Adrenal gland (tissue), 12 donors: ENCODE measurements around the gene RAP1A. TPM values are rescaled to one million over a fixed set of nuclear protein-coding genes. Genes with fewer than 3 reads are reported as not detected.

Source experiments
- DNase-seq, 7 donors: peaks; one replicate each; pipeline ENCODE4 v3.0.0-alpha.2; 2019 to 2020
- H3K27ac ChIP-seq, 5 donors: fragments of 200-600 bp; sonication (generic) in 4 of 5; 1 replicate in 3 of 5; 2 replicates in 2 of 5; pipeline versions ENCODE4 v1.5.1 to v1.8.0; 2016 to 2020; ENCODE audit warnings: mild to moderate bottlenecking in 1 of 5
- H3K27me3 ChIP-seq: fragments of 200-600 bp; 2 replicates; pipeline ENCODE4 v1.8.0; 2021
- H3K36me3 ChIP-seq, 2 donors: fragments of 200-600 bp; replicated peaks in 1 of 2; 1 replicate in 1 of 2; 2 replicates in 1 of 2; pipeline versions ENCODE4 v1.5.1 to v1.8.0; 2018 to 2022
- H3K4me1 ChIP-seq, 2 donors: fragments of 200-600 bp; replicated peaks in 1 of 2; 1 replicate in 1 of 2; 2 replicates in 1 of 2; pipeline versions ENCODE4 v1.5.1 to v1.8.0; 2018 to 2021
- H3K4me3 ChIP-seq, 4 donors: fragments of 200-600 bp; sonication (generic) in 3 of 4; one replicate each; pipeline ENCODE4 v1.5.1; 2016 to 2018
- H3K9me3 ChIP-seq, 3 donors: fragments of 200-600 bp; sonication (generic) in 1 of 3; replicated peaks in 1 of 3; 1 replicate in 2 of 3; 2 replicates in 1 of 3; pipeline versions ENCODE4 v1.5.1 to v1.8.0; 2016 to 2021
- POLR2A ChIP-seq, 2 donors: fragments of 450-650 bp; IDR thresholded peaks; one replicate each; pipeline ENCODE4 v1.6.1; 2017; ENCODE audit warnings: antibody characterized with exemption in 2 of 2, mild to moderate bottlenecking in 2 of 2, moderate library complexity in 1 of 2
- WGBS, 4 donors: extraction: QIAGEN DNeasy Blood & Tissue Kit in 2 of 4; methylation state at CpG; one replicate each; pipeline versions ENCODE4 v1.1.5 to v1.1.7; 2013 to 2017; 5-methylcytosine and 5-hydroxymethylcytosine counted together
- intact Hi-C, 2 donors: fragments of 100-400 bp; cut with DNase I; formaldehyde crosslinking; loops; one replicate each; pipeline versions ENCODE4 v1.14.1 to v1.15.0; 2022 to 2023
- polyA plus RNA-seq, 3 donors: library from polyadenylated mRNA; stranded (reverse); fragments of 200-250 nt in 2 of 3; fragments of 350-450 nt in 1 of 3; fragmentation: Illumina TruSeq in 1 of 3; extraction: RNeasy Lipid Tissue Mini Kit (QIAGEN cat#74804) in 1 of 3; gene quantifications; one replicate each; pipeline ENCODE4 v1.2.3, GENCODE V29; 2013 to 2014
- total RNA-seq, 9 donors: library from RNA; depleted of rRNA in 4 of 9; stranded (reverse); fragments of >200 nt in 4 of 9; fragments of 120-200 nt in 1 of 9; fragmentation: NEBNext Ultra II Directional in 1 of 9; extraction: Animal tissue kit (Norgen Biotek cat#: 25700) in 1 of 9; gene quantifications; one replicate each; pipeline versions ENCODE4 v1.1.0 to v1.2.4, GENCODE V29; 2013 to 2023
- TF ChIP-seq, protein P1 (sequence below), 6 experiments: fragments of 450-650 bp in 4 of 6; fragments of 200-600 bp in 2 of 6; sonication (generic) in 1 of 6; IDR thresholded peaks; 1 replicate in 5 of 6; 2 replicates in 1 of 6; pipeline versions ENCODE4 v1.5.1 to v1.8.0; 2016 to 2021; ENCODE audit warnings: antibody characterized with exemption in 6 of 6, mild to moderate bottlenecking in 2 of 6, moderate library complexity in 1 of 6
- donor health status: healthy with polysubstance abuse.
- donor health status: Bipolar disorder and iron deficiency.
- donor health status: DM: yes; HTN: yes; CAD: no.
- donor health status: DM: no; HTN: no; CAD: no.
- donor health status: DM: no; HTN: no; CAD: no.
- donor health status: DM: yes; HTN: yes; CAD: no.

Gene RAP1A
- total and polyA plus RNA-seq, 12 donors, result 23.1 to 157 (median 60.2) TPM

DNA sequence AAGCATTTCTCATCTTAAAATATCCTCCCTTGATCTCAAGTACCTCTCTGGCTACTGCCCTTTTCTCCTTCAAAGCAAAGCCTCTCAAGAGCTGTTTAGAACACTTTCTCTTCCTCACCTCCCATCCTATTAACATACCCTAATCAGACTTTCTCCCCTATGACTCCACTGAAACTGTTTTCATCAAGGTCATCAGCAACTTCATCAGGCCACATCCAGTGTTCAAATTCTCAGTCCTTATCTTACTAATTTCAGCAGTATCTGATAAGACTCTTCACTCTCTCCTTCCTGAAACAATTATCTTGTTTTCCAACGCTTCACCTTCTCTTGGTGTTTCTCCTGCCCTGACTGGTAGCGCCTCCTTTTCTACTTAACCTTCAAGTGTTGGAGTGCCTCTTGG, 1.5 kb upstream of the RAP1A start:
- no peak for DNase-seq
- intact Hi-C loops, result no loop called here
- Histone ChIP-seq H3K27ac (no peak overlapping the region), H3K9me3 (no peaks in the 10 kb centered on the region), H3K36me3 (no peaks in the 10 kb centered on the region), H3K27me3 (no peaks in the 10 kb centered on the region), H3K4me3 (no peak overlapping the region), H3K4me1 (peaks cover 18 to 30% of the 10 kb centered on the region in 2 donors)
- TF ChIP-seq, protein P1, sequence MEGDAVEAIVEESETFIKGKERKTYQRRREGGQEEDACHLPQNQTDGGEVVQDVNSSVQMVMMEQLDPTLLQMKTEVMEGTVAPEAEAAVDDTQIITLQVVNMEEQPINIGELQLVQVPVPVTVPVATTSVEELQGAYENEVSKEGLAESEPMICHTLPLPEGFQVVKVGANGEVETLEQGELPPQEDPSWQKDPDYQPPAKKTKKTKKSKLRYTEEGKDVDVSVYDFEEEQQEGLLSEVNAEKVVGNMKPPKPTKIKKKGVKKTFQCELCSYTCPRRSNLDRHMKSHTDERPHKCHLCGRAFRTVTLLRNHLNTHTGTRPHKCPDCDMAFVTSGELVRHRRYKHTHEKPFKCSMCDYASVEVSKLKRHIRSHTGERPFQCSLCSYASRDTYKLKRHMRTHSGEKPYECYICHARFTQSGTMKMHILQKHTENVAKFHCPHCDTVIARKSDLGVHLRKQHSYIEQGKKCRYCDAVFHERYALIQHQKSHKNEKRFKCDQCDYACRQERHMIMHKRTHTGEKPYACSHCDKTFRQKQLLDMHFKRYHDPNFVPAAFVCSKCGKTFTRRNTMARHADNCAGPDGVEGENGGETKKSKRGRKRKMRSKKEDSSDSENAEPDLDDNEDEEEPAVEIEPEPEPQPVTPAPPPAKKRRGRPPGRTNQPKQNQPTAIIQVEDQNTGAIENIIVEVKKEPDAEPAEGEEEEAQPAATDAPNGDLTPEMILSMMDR (IDR thresholded peaks at IDR 0.05), result no peak
- TF ChIP-seq POLR2A (IDR thresholded peaks at IDR 0.05), result no peak
- 89 to 95% (median 91%) methylated on average over 2 of the region's 2 CpGs for WGBS, 4 donors

DNA sequence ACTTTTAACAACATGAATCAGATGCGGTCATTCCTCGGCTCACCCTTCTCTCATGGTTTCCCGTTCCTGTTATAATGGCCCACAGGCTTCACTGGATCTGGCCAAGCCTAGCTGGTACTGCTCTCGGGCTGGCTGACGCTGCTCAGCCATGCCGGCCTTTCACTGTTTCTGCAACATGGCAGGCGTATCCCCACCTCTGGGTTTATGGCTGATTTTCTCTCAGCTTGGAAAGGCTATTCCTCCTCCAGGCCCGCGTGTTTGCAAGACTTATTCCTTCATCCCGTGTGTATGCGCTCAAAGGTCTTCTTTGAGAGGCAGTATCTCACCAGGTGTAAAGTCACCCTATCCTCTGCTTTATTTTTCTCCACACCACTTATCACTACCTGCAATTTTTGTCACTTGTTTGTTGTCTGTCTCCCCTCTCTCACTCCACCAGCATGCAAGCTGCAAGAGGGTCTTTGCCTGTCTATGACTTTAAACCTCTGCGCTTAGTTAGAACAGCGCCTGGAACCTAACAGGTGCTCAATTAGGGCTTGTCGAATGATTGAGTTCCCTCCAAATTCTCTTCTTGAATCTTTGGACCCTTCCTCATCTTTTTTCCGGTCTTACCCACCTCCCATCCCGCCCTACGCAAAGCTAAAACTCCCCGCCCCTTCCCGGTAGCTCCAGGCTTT, 491 bp upstream of the RAP1A start:
- 43 to 49% (median 45%) methylated on average over 19 of the region's 19 CpGs for WGBS, 4 donors
- Histone ChIP-seq H3K9me3 (no peaks in the 10 kb centered on the region), H3K36me3 (no peaks in the 10 kb centered on the region), H3K4me3 (peak overlapping the region; percentile 11 to 87 (median 72)), H3K4me1 (peaks cover 18 to 40% of the 10 kb centered on the region in 2 donors), H3K27me3 (no peaks in the 10 kb centered on the region), H3K27ac (peak overlapping the region in 4 of 5 donors; percentile 77 to 97 (median 94))
- TF ChIP-seq, protein P1 (IDR thresholded peaks at IDR 0.05), result no peak
- no peak for TF ChIP-seq POLR2A (IDR thresholded peaks at IDR 0.05)
- intact Hi-C loops, result no loop called here
- DNase-seq, result peak in 2 of 7 donors; percentile 7 to 24

DNA sequence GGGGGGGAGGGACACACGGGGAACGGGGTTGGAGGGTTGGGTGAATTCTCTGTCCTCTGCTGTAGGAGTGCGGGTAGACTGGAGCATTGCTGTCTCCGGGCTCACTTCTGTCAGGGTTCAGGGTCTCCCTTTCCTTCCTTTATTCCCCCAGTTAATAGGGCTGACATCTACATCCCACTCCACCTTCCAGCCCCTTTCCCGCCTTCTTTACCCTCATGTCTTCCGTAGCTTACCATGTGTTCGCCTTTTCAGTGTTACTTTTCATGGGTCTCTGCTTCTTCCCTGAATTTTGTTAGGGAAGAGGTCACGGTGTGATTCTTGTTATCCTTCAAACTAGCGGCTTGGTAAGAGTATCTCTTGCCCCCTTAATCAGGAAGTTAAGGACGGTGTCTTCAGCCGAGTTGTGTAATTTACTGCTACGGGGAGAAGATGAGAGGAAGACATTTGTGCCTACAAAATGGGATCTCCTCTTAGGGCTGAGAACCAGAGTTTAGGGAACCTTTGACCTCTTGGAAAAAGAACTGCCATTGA, 917 bp downstream of the RAP1A start:
- H3K4me1 ChIP-seq, result peaks cover 18 to 53% of the 10 kb centered on the region in 2 donors
- H3K27me3 ChIP-seq, result no peaks in the 10 kb centered on the region
- no peak for DNase-seq
- intact Hi-C loops, result no loop called here
- TF ChIP-seq, protein P1 (IDR thresholded peaks at IDR 0.05), result no peak
- no peak for TF ChIP-seq POLR2A (IDR thresholded peaks at IDR 0.05)
- H3K36me3 ChIP-seq, result no peaks in the 10 kb centered on the region
- H3K4me3 ChIP-seq, result peak overlapping the region in 3 of 4 donors; percentile 62 to 87 (median 81)
- WGBS, 4 donors, result 1 to 3% (median 1%) methylated on average over 10 to 12 of the region's 12 CpGs
- H3K27ac ChIP-seq, result peak overlapping the region; percentile 77 to 97 (median 91)
- H3K9me3 ChIP-seq, result no peaks in the 10 kb centered on the region

DNA sequence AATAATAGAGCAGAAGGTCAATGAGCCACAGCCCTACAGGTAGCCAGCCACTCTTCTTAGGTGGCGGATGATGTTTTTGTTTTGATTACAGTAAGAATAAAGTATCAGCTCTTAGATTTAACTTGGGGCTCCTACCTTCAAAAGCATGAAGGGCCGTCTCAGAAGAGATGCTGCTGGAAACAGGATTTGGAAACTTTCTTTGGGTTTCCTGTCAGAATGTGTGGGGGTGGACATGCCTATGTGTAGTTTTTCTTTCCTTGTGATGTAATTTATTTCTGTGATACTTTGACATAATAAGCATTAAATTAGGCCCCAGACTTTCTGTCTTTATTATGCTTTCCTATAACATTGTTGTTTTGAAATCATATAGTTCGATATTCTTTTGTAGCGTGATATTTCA, 1.5 kb downstream of the RAP1A start:
- peaks cover 18 to 58% of the 10 kb centered on the region in 2 donors for H3K4me1 ChIP-seq
- H3K9me3 ChIP-seq, result no peaks in the 10 kb centered on the region
- H3K4me3 ChIP-seq, result peak overlapping the region in 2 of 4 donors; percentile 81 to 87
- no peaks in the 10 kb centered on the region for H3K27me3 ChIP-seq
- peak overlapping the region; percentile 77 to 97 (median 91) for H3K27ac ChIP-seq
- no peak for TF ChIP-seq POLR2A (IDR thresholded peaks at IDR 0.05)
- TF ChIP-seq, protein P1 (IDR thresholded peaks at IDR 0.05), result no peak
- WGBS, 4 donors, result 57 to 66% (median 62%) methylated on average over 4 of the region's 4 CpGs
- intact Hi-C loops, result no loop called here
- no peak for DNase-seq
- H3K36me3 ChIP-seq, result no peaks in the 10 kb centered on the region
